GM21390 (cell line): ENCODE measurements around the gene ENG.

Source experiments
- ATAC-seq: cut with Tn5 transposase; IDR thresholded peaks from one replicate; pipeline ENCODE4 v1.9.1; 2021; ENCODE audit not compliant: unreplicated experiment

Gene ENG

DNA sequence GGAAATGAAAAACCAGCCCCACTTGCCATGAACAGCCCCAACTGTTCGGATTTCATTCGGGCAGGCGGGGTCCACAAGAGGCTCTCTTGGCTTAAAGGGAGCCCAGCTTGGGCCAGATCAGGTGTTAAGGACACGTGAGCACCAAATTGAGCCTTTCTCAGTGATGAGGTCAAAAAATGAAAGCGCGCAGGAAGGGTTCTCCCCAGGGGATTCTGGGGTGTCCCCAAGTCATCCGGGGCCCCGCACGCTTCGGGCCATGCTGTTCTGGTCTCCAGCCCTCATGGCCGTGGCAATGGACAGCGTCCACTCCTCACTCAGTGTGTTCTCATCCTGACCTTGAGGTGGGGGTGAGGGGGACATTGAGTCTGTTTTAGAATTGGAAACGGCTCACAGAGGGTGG, 12.1 kb upstream of the ENG start:
- no peak for ATAC-seq

DNA sequence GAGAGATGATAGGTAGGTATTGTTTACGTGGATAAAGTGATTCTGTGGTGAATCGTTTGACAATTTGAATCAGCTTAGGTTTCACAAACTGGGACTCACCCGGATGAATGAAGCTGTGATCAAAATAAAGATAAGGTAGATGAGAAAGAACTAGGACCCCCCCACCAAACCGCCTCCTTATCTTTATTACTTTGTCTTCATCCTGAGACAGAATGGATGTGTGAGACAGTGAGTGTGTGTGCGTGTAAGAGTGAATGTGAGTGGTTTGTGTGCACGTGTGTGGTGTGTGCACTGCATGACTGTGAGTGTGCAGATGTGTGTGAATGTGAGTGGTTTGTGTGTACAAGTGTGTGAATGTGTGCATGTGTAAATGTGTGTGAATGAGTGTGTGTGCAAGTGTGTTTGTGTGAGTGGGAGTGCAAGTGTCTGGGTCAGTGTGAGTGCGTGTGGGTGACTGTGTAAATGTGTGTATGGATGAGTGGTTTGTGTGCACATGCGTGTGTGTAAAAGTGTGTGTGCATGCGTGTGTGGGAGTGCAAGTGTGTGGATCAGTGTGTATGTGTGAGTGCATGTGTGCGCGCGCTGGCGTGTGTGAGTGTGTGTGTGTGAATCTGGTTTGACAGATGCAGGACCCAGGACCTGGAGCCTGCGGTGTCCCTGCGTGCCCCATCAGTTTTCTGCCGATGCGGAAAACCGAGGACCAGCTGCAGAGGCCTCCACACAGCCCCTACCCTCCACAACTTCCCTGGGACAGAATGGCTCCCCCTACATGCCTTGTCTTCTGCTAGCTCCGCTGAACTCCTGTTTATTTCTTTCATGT, 11.4 kb upstream of the ENG start:
- no peak for ATAC-seq

DNA sequence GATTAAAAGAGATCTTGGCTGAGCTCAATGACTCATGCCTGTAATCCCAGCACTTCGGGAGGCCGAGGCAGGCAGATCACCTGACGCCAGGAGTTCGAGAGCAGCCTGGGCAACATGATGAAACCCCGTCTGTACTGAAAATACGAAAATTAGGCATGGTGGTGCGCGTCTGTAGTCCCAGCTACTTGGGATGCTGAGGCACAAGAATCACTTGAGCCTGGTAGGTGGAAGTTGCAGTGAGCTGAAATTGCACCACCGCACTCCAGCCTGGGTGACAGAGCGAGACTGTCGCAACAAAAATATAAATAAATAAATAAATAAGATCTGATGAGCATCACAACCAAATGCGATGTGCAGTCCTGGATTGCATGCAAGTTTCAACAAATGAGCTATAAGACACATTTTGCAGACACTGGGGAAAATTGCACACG, 8.7 kb upstream of the ENG start:
- ATAC-seq, result no peak

DNA sequence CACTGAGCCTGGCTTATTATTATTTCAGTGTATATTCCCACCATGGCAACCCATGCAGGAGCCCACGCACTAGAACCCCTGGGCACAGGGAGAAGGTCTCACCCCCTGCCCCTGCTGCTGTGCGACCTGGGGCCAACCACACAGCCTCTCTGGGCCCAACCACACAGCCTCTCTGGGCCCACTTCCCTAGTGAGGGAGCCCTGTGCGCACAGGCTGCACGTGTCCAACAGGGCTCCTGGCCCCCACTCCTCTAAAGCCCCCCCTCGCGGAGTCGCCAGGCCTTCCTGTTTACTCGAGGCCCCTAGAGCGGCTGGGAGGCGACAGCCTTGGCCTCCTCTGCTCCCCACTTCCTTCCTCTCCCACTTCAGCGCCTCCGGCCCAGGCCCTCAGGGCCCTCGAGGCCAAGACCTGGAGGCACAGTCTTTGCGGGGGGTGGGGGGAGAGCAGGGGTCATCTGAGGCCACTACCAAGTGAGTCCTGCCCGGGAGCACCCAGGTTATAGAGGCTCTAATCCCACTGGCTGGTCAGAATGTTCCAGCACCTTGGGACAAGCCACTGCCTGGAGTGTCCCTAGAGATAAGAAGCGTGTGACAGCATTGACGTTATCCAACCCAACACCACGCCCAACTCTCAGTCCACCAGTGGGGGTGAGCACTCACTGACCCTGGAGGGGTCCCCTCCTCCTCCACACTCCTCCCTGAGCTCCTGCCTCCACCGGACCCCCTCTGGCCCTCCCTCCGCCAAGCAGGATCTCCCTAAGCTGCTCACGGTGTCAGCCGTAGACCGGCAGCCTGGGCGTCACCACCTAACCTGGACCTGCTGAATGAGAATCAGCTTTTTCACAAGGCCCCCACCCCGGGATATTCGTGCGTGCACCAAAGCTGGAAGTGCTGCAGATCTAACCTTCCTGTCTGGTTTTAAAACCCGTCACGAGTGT, 7.9 kb upstream of the ENG start:
- ATAC-seq, result no peak

DNA sequence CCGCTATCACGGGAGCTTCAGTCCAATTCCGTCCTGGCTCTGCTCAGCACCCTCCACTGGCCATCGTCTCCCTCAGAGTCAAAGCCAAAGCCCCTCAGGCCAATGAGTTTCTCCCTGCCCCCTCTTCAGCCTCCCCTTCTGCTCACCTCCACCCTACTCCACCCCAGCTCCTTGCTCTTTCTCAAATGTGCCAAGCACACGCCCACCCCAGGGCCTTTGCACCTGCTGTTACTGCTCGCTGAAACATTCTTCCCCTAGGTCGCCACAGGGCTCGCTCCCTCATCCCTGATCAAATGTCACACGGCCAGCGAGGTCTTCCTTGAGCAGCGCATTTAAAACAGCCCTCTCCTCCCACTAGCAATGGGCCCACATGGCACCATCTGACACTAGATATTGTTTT, 6.3 kb upstream of the ENG start:
- no peak for ATAC-seq

DNA sequence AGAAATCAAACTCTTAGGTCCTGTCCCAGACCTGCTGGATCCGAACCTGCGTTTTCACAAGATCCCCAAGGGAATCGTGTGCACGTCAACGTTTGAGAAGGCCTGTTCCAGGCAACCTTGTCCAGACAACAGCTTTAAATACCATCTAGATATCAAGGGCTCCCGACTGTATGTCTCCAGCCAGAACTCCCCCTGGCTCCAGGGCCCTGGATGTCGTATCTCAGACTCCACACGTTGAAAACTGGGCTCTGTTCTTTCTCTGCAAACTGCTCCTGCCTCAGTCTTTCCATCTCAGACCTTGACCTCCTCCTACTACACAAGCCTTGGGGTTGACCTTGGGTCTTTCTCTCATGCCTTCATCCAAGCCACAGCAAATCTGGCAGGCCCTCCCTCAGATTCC, 5.8 kb upstream of the ENG start:
- ATAC-seq, result no peak

DNA sequence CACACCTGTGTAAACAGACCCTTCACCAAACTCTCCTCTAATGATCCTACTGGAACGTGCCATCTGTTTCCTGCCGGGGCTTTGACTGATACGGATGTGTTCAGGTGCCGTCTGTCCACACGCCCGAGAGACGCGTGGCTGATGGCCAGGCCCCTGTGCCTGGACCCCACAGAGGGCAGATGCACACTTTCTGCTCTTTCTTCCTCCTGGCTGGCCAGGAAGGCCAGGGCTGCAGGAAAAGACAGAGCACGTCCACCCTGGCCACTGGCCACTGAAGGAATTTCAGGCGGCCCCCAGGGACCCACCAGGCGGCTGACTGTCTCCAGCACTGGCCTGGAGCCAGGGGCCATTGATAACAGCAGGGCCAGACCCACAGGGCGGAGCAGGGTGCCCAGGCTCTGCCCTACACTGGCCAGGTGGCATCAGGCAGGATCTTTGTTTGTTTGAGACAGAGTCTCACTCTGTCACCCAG, 3.6 kb upstream of the ENG start:
- no peak for ATAC-seq

DNA sequence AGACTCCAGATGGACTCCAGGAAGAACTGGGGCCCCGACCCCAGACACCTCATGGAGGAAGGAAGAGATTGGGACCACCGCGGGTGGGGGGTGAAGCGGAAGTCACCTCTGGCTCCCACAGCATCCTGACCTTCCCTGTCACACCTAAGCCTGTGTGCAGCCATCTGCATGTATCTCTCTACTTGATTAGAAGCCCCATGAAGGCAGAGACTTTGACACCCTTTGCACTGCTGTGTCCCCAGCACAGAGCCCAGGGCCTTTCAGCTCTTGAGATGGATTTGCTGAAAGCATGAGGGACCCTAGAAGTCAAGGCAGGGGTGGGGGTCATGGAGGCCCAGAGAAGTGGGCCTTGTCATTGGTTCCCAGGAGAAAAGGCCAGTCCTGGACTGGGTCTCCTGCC, 2.8 kb upstream of the ENG start:
- ATAC-seq, result no peak

DNA sequence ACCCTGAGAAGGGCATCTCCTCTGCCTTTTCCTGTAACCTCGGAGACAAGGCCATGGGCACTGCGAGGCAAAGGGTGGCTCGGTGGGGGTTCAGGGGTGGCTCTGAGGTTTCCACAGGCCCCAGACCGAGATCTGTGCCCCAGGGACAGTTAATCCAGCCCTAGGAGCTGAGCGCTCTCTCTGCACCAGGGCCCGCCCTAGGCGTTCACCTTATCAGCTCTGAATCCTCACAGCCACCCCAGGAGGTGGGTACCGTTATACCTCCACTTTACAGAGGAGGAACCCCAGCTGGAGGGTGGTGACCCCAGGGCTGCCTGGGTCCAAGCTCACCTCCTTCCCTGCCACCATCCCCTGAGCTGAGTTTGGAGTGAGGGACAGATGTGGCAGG, 2.3 kb upstream of the ENG start:
- ATAC-seq, result no peak

DNA sequence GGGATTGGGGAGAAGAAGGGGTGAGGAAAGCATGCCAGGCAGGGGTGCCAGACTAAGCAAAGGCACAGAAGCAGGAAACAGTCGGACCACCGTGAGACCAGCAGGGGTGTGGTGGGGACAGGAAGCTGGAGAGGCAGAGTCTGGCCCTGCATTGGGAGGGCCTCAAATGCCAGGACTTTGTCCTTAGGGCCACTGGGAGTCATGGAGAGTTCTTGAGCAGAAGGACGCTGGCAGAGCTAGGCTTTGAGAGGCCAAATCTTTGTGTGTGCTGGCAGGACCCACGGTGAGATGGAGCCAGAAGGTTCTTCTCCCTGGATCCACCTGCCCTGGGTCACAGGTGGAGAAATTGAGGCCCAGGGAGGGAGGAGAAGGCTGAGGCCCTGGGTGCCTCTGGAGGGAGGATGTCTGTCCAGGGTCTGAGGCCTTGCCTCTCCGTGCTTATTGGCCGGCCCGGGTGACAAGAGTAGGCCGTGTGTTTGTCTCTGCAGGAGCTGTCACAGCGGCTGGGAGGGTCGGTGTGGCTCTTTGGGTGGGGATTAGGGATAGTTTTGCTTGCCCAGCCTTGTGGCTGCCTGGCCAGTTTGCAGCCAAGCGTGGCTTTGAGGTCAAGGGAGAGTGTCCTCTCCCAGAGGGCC, 1.8 kb upstream of the ENG start:
- no peak for ATAC-seq

DNA sequence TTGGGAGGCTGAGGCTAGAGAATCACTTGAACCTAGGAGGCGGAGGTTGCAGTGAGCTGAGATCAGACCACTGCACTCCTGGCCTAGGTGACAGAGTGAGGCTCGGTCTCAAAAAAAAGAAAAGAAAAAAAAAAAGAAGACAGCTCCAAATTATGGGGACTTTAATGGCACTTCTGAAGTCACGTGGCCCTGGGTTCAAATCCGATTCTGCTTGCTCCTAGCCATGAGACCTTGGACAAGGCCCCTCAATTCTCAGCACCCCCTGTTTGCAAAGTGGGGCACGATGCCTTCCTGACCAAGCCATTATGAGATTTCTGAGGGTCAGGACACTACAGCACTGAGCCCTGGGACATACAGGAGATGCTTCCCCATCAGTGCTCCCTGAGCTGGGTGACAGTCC, 1.1 kb upstream of the ENG start:
- no peak for ATAC-seq

DNA sequence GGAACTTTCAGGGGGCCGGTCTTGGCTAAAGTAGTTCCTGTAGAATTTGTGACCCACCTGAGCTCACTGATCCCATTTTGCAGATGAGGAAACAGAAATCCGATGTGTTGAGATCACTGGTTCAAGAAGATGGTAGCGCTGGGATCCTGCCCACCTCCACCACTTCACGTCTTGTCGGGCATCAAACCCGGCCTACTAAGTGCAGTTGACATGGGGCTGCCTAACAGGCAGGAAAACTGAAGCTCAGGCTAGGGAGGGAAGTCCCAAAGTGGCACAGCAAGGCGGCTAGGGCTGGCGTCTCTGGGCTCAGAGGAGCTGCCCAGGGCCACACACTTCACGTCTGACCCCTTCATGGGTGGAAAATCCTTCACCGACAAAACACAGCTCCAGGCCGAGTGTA, 502 bp upstream of the ENG start:
- ATAC-seq, result no peak

DNA sequence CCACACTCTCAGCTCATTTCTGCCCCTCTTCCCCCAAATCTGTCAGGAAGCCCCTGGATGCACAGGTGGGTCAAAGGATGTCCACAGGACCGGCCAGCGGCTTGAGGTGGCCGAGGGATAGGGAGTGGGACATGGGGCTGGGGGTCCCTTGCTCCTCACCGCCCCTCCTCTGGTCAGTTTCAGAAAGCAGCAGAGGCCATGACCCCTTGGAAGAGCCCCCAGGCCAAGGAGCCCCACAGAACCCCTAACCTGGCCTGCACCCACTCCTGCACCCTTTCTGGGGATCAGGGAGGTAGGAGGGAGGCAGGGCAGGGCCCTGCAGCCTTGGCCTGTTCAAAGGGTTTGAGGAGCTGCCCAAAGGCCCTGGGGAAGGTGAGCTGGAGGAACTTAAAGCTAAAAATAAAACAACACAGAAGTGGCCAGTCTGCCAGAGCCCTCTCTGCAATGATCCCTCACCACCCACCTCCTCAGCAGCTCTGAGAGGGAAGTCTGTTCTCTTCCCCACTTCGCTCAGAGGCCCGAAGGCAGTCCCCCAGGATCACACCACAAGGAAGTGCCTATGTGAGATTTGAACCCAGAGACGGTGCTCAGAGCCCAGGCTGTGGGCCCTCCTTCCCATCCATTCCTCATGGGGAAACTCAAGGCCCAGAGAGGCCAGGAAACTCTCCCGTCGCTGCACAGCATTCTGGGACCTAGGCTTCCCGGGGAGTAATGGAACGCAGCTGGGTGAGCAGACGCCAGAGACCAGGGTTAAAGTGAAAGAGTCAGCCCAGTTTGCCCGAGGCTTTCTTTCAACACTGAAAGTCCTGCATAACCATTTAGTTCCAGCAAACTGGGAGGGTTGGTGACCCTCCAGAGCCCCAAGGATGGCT, 910 bp downstream of the ENG start:
- ATAC-seq, result no peak

DNA sequence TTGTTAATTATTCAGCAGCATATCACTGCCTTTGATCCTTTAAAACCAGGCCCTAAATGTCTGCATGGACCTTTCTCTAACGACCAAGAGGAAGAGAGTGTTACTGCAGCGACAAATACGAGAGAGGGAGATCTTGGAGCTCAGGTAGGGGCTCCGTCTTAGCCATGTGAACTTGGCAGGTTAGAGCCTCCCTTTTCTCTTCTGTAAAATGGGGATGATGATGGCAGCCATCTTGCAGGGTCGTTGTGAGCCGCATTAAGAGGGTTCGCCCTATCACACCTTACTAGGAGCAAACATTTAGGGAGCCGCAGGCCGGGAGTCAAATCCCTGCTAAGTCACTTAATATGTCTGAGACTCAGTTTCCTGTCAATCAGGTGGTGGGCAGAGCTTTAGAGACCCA, 1.6 kb downstream of the ENG start:
- no peak for ATAC-seq

DNA sequence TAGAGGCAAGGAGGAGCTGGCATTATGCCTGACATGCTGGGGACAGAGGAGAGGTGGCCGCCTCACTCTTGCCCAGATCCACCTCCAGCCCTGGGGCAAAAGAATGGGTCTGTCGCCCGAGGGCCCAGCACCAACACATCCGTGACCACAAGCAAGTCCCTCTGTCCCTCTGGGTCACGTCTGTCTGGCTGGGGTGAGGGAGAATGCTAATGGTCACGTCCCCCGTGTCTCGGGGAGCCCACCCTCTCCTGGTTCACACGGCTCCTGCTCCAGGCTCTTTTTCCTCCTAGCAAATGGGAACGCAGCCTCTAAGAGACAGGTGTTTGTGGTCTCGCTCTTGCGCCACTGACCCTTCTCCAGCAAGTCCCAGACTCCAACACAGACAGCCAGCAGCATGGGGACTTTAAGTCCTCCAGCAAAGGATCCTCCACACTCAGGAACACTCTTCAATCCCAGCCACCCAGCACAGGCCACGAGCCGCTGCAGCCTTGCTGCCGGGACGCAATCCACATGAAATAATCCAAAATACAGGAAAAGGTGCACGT, 4.1 kb downstream of the ENG start:
- no peak for ATAC-seq

DNA sequence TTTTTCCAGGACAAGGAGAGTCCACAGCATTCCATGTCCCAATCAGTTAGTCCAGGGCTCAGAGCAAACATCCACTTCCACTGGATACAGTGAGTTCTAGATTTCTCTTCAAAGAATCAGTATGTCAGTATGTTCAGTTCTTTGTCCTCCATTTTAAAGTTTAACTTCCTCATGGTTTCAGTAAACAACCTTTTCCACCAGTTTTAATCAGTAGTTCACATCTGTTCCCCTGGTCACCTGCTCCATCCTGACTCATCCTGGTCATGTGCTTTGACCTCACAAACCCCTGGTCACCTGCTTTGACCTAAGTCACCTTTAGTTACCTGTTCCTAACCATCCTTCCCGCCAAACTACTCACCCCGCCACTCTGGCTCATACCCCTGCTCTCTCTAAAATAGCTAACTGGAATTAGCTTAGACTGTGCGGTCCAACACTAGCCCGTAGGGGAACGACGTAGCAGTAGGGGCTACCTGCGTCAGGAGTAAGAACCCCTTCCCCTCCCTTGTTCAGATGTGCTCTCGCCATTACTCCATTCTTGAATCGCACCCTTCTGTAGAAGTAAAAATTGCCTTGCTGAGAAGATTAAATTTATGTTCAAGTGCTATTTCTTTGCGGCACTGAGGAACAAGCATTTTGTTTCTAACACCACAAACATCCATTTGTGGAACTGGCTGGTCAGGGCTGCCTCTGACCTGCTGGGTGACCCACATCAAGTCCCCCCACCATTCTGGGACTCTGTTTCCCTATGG, 5.5 kb downstream of the ENG start:
- ATAC-seq, result no peak

DNA sequence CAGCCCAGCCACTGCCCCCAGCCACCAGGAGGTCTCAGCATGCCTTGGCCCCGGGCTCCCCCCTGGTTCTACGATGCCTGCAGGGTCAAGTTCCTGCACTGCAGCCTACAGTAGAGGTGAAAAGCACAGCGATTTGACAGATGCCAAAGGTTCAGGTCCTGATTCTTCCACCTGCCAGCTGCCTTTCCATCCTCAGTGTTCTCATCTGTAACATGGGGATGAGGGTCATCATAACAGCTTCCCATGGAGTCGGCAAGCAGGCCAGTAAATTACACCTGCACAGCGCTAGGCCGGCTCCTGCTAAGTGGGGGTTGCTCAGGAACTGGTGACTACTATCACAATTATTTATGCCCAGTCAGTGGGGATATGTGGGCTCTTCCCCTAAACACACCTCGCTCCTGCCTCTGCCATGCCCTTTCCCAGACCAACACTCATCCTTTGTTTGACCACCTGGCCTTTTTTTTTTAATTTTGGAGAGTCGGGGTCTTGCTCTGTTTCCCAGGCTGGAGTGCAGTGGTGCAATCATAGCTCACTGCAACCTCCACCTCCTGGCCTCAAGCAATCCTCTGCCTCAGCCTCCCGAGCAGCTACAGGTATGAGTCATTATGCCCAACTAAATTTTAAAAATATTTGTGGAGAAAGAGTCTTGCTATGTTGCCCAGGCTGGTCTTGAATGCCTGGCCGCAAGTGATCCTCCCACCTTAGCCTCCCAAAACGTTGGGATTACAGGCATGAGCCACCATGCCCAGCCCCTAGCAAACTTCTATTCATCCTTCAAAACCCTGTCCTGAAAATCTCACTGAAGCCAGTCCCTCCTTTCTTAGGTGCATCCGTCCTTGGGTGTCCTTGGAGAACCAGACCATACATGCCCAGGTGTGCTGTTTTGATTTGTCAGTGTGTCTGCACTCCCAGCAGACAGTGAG, 6.4 kb downstream of the ENG start:
- ATAC-seq, result no peak

DNA sequence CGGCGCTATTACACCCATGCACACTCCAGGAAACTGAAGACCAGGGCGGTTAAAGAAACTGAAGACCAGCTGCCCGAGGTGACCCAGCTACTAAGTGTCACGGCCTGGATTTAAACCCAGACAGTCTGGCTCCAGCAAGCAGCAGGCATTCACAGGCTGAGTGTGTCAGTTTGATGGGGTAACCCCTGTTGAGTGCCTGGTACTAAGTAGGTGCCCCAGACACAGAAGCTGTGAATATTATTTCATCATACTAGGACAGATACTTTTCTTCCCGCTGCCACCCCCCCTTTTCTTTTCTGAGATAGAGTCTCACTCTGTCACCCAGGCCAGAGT, 7.3 kb downstream of the ENG start:
- no peak for ATAC-seq
